ENCODE measurements around the gene TPSB2. TPM values are rescaled to one million over a fixed set of nuclear protein-coding genes. Genes with fewer than 3 reads are reported as not detected.

TPSB2 gene
- total RNA-seq, 4 donors from 2014 or later = 32.8 to 163 (median 51.4) TPM

DNA sequence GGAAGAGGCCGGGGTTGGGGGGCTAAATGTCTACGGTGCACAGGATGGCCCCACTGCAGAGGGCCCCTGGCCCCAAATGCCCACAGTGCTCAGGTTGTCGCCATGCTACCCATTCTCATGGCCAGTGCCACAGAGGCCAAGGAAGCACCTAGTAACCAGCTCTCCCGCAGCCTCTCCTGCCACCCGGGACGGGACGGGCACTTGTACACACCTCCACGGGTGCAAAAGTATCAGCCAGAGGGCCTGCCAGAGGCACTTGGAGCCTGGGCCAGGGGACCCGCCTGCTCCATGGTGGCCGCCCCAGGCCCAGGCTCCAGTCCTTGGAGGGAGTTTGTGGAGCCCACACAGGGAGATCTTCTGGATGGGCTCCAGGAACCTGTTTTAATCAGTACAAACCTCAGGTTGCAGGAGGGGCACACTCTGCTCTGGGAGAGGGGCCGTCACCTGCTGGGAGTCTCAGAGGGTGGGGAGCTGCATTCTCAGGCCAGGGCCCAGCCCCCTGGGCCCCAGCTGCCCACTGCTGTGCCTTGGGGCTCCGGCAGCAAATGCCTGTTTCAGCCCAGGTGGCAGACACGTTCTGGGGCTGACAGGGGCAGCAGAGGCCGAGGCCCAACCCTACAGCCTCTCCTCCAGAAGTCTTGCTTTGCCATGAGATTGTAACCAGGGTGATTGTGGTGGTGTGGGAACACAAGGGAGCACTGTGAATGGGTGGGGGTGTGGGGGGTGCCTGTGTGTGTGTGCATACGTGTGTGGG is 33.8 kb upstream of the TPSB2 start:
- TF ChIP-seq, protein P1, sequence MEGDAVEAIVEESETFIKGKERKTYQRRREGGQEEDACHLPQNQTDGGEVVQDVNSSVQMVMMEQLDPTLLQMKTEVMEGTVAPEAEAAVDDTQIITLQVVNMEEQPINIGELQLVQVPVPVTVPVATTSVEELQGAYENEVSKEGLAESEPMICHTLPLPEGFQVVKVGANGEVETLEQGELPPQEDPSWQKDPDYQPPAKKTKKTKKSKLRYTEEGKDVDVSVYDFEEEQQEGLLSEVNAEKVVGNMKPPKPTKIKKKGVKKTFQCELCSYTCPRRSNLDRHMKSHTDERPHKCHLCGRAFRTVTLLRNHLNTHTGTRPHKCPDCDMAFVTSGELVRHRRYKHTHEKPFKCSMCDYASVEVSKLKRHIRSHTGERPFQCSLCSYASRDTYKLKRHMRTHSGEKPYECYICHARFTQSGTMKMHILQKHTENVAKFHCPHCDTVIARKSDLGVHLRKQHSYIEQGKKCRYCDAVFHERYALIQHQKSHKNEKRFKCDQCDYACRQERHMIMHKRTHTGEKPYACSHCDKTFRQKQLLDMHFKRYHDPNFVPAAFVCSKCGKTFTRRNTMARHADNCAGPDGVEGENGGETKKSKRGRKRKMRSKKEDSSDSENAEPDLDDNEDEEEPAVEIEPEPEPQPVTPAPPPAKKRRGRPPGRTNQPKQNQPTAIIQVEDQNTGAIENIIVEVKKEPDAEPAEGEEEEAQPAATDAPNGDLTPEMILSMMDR (IDR thresholded peaks at IDR 0.05; ENCODE audit: low read depth) = no peak

DNA sequence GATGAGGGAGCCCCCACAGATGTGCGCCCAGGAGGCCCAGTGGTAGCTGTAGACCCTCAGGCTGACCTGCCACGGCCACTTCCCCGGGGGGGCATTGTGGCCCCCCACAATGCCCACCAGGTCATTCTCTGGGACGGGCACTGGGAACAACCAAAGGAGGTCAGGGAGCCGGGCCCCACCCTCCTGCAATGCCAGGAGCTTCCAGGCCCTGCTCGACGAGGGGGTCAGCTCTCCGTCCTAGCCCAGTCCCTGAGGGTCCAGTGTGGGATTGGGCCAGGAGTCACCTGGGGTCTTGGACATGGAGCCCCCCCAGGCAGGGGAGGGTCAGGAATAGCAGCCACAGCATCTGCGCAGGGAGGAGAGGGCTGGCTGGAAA is 32.9 kb upstream of the TPSB2 start:
- TF ChIP-seq, protein P1 (IDR thresholded peaks at IDR 0.05; ENCODE audit: low read depth) = no peak

DNA sequence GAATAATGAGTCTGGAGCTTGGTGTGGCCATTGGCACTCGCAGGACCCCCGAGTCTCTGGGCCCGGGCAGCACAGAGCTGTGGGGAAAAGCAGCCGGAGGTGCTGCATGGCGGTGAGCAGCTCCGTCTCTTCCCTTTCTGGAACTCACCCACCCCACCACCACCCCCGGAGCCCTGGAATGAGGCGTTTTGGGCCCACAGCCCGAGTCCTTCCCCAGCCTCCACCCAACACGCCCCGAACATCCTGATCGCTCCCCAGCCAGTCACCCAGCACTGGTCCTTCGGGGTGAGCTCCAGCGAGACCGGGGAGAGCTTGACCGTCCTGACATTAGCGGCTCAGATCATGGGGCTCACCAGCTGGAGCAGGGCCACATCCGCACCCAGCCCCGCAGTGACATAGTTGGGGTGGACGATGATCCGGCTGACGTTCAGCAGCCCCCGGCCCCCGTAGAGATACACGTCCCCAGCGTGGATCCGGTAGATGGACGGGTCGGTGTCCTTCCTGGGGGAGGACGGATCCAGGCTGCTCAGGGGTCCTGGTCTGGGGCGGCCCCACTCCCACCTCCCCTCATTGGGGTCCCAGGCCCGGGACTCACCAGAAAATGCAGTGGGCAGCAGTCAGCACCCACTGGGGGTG is 32.3 kb upstream of the TPSB2 start:
- TF ChIP-seq, protein P1 (IDR thresholded peaks at IDR 0.05; ENCODE audit: low read depth) = no peak

DNA sequence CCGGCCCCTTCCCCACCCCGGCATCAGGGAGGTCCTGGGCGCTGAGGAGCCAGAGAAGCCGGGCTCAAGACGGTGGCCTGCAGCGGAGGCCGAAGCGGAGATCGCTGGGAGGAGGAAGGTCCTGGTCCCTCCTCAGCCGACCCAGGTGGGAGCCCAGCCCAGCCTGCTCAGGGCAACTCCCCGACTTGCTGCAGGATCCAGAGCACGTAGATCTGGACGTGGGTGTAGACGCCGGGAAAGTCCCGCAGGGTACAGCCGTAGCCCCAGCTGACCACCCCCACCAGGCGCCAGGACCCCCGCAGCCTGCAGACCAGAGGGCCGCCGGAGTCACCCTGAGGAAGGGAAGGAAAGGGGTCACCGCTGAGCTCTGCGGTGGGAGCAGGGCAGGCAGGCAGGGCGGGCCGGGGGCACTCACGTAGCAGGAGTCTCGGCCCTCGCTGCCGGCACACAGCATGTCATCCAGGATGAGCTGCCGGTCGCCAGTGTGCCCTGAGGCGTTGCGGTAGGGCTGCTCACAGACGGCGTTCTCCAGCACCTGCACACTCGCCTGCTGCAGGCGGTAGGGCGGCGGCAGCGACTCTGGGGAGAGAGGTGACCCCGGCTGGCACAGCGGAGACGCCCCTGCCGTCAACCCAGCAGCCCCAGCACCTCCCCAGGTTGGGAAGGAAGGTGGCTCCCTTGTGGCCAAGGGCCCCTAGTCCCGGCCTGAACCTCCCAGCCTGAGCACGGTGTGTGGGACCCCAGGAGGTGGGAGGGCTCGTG is 31.3 kb upstream of the TPSB2 start:
- TF ChIP-seq, protein P1 (IDR thresholded peaks at IDR 0.05; ENCODE audit: low read depth) = no peak

DNA sequence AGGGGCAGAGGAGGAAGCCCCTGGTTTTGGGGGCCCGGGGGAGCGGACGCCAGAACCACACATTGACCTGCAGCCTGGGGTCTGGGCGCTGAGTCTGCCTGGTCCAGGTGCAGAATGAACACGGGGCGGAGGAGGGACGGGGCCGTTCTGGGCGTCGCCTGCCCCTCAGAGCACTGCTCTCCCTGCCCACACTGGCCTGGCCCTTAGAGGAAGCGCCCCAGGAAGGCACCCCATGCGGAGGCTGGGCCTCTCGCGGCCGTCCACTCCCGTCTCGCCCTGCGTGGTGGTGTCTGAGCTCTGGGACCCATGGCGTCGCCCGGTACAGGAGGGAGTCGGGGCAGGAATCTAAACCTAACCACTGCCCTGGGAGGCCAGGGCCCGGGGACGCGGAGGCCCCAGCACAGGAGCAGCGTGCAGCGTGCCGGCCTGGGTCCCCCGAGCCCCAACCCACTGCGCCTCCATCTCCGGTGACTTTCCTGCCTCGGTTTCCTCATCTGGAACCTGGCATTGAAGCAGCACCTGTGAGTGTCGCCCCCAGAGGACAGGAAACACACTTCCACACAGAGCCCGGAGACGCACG is 30.2 kb upstream of the TPSB2 start:
- TF ChIP-seq, protein P1 (IDR thresholded peaks at IDR 0.05; ENCODE audit: low read depth) = no peak

DNA sequence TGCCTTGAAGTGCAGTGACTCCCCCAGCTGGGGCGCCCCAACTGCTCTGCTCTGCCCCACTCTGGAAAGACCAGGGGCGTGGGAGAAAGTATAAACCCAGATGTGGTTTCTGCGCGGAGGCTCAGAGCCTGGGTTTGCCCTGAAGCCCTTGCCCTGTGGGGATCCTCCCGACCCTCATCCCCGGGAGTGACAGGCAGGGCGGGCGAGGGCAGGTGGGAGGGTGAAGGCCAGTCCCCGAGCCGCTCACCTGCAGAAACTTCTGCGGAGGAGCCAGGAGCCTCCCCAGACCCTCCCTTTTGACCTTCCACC is 29.7 kb upstream of the TPSB2 start:
- TF ChIP-seq, protein P1 (IDR thresholded peaks at IDR 0.05; ENCODE audit: low read depth) = no peak
